HUES64 (cell line): ENCODE measurements around the gene DCDC2.
A peak's percentile ranks its signal among the peaks of the same experiment; 100 is the strongest.
"Not testable (repeated sequence)": the region's sequence is repeated elsewhere in the genome, so short reads cannot be mapped to it uniquely, and the experiment has no call there.

ENCODE experiments used
- H3K27ac ChIP-seq: 2 replicates; pipeline ENCODE4 v1.7.0; 2013; ENCODE audit warnings: low read depth, low read length, inconsistent platforms
- H3K27me3 ChIP-seq: 2 replicates; pipeline ENCODE4 v1.6.1; 2013; ENCODE audit warnings: mild to moderate bottlenecking, low read length; ENCODE audit not compliant: insufficient read depth
- H3K36me3 ChIP-seq: 2 replicates; pipeline ENCODE4 v1.6.1; 2013; ENCODE audit warnings: mild to moderate bottlenecking, low read length; ENCODE audit not compliant: insufficient read depth
- H3K4me1 ChIP-seq: 2 replicates; pipeline ENCODE4 v1.6.1; 2013; ENCODE audit warnings: mild to moderate bottlenecking, low read length, moderate library complexity; ENCODE audit not compliant: insufficient read depth
- H3K4me3 ChIP-seq: 2 replicates; pipeline ENCODE4 v1.5.1; 2013; ENCODE audit warnings: mild to moderate bottlenecking, low read length, moderate library complexity
- H3K9ac ChIP-seq: 2 replicates; pipeline ENCODE4 v1.6.1; 2013; ENCODE audit warnings: mild to moderate bottlenecking, low read depth, low read length
- H3K9me3 ChIP-seq: 2 replicates; pipeline ENCODE4 v1.6.1; 2013; ENCODE audit warnings: low read depth, low read length; ENCODE audit not compliant: insufficient read depth
- WGBS: fragments of 150-250, 120-280 bp; methylation state at CpG from one replicate; pipeline ENCODE4 v1.1.7; 2013; ENCODE audit warnings: missing lambda C conversion rate; 5-methylcytosine and 5-hydroxymethylcytosine counted together

Gene DCDC2

GRCh38 chr6:24322924-24323323, 34.9 kb downstream of the DCDC2 start:
- Histone ChIP-seq H3K27me3 (peaks cover 13% of the 10 kb centered on the region; the same call in 1 of the 2 replicates), H3K4me1 (peaks cover 34% of the 10 kb centered on the region), H3K9me3 (no peaks in the 10 kb centered on the region), H3K36me3 (no peaks in the 10 kb centered on the region), H3K27ac (no peak overlapping the region), H3K9ac (no peak overlapping the region), H3K4me3 (no peak overlapping the region)
- 94% methylated on average over 3 of the region's 3 CpGs for WGBS

GRCh38 chr6:24322446-24322845, 35.4 kb downstream of the DCDC2 start:
- 71% methylated on average over 3 of the region's 3 CpGs for WGBS
- not testable (repeated sequence) for H3K9me3 ChIP-seq, H3K36me3 ChIP-seq, H3K9ac ChIP-seq, H3K4me3 ChIP-seq, H3K27ac ChIP-seq
- peaks cover 13% of the 10 kb centered on the region; the same call in 1 of the 2 replicates for H3K27me3 ChIP-seq
- H3K4me1 ChIP-seq, result peaks cover 34% of the 10 kb centered on the region

- H3K9ac ChIP-seq, result no peak overlapping the region
- H3K9me3 ChIP-seq, result no peaks in the 10 kb centered on the region
- H3K4me1 ChIP-seq, result peaks cover 34% of the 10 kb centered on the region
- WGBS, result 14% methylated on average over 3 of the region's 5 CpGs
- no peak overlapping the region for H3K27ac ChIP-seq
- no peaks in the 10 kb centered on the region for H3K36me3 ChIP-seq
- H3K27me3 ChIP-seq, result peaks cover 13% of the 10 kb centered on the region; the same call in 1 of the 2 replicates
- H3K4me3 ChIP-seq, result no peak overlapping the region
Observed at GRCh38 chr6:24321538-24322162, 36.2 kb downstream of the DCDC2 start.

- WGBS, result 61% methylated on average over 6 of the region's 6 CpGs
- Histone ChIP-seq H3K9ac (peak overlapping the region; percentile 32), H3K9me3 (peaks cover 22% of the 10 kb centered on the region), H3K27me3 (no peaks in the 10 kb centered on the region), H3K36me3 (no peaks in the 10 kb centered on the region), H3K4me3 (peak overlapping the region; percentile 19; the same call in 1 of the 2 replicates), H3K4me1 (peaks cover 16% of the 10 kb centered on the region), H3K27ac (peak overlapping the region; percentile 88)
Observed at GRCh38 chr6:24313251-24314141, 44.4 kb downstream of the DCDC2 start.

GRCh38 chr6:24311775-24312174, 46.1 kb downstream of the DCDC2 start:
- H3K4me3 ChIP-seq, H3K36me3 ChIP-seq, H3K9ac ChIP-seq, H3K27me3 ChIP-seq, H3K27ac ChIP-seq: not testable (repeated sequence)
- peaks cover 22% of the 10 kb centered on the region for H3K9me3 ChIP-seq
- H3K4me1 ChIP-seq, result peaks cover 26% of the 10 kb centered on the region
- WGBS, result 92% methylated on average over 4 of the region's 4 CpGs

GRCh38 chr6:24307881-24308280, 50.0 kb downstream of the DCDC2 start:
- H3K4me1 ChIP-seq, result peaks cover 16% of the 10 kb centered on the region
- H3K4me3 ChIP-seq, result no peak overlapping the region
- WGBS, result 50% methylated on average over 1 of the region's 1 CpG
- H3K36me3 ChIP-seq, result no peaks in the 10 kb centered on the region
- no peaks in the 10 kb centered on the region for H3K27me3 ChIP-seq
- H3K27ac ChIP-seq, result no peak overlapping the region
- H3K9ac ChIP-seq, result no peak overlapping the region
- peaks cover 22% of the 10 kb centered on the region for H3K9me3 ChIP-seq

GRCh38 chr6:24306936-24307335, 50.9 kb downstream of the DCDC2 start:
- H3K9me3 ChIP-seq, result peaks cover 16% of the 10 kb centered on the region
- no peak overlapping the region for H3K9ac ChIP-seq
- WGBS, result no CpG with 5 or more reads among the region's 1 CpG
- no peaks in the 10 kb centered on the region for H3K36me3 ChIP-seq
- H3K27ac ChIP-seq, result no peak overlapping the region
- H3K4me1 ChIP-seq, result peaks cover 14% of the 10 kb centered on the region
- H3K27me3 ChIP-seq, result no peaks in the 10 kb centered on the region
- no peak overlapping the region for H3K4me3 ChIP-seq

- Histone ChIP-seq H3K9me3 (peaks cover 7% of the 10 kb centered on the region), H3K9ac (no peak overlapping the region), H3K27me3 (no peaks in the 10 kb centered on the region), H3K27ac (no peak overlapping the region), H3K4me1 (peaks cover 19% of the 10 kb centered on the region), H3K4me3 (no peak overlapping the region), H3K36me3 (no peaks in the 10 kb centered on the region)
- WGBS, result 97% methylated on average over 4 of the region's 4 CpGs
Observed at GRCh38 chr6:24306038-24306437, 51.8 kb downstream of the DCDC2 start.

GRCh38 chr6:24296944-24297343, 60.9 kb downstream of the DCDC2 start:
- peaks cover 5% of the 10 kb centered on the region; the same call in 1 of the 2 replicates for H3K9me3 ChIP-seq
- H3K27me3 ChIP-seq, result no peaks in the 10 kb centered on the region
- no peak overlapping the region for H3K9ac ChIP-seq
- no peak overlapping the region for H3K27ac ChIP-seq
- H3K36me3 ChIP-seq, result no peaks in the 10 kb centered on the region
- 93% methylated on average over 1 of the region's 1 CpG for WGBS
- no peak overlapping the region for H3K4me3 ChIP-seq
- peaks cover 5% of the 10 kb centered on the region; the same call in 1 of the 2 replicates for H3K4me1 ChIP-seq

GRCh38 chr6:24293852-24294251, 64.0 kb downstream of the DCDC2 start:
- 90% methylated on average over 2 of the region's 2 CpGs for WGBS
- not testable (repeated sequence) for H3K36me3 ChIP-seq, H3K27ac ChIP-seq, H3K9ac ChIP-seq, H3K4me3 ChIP-seq, H3K9me3 ChIP-seq, H3K27me3 ChIP-seq, H3K4me1 ChIP-seq

GRCh38 chr6:24287239-24287638, 70.6 kb downstream of the DCDC2 start:
- Histone ChIP-seq H3K9ac (no peak overlapping the region), H3K27me3 (no peaks in the 10 kb centered on the region), H3K36me3 (no peaks in the 10 kb centered on the region), H3K4me1 (peaks cover 4% of the 10 kb centered on the region; the same call in 1 of the 2 replicates), H3K4me3 (no peak overlapping the region), H3K27ac (no peak overlapping the region), H3K9me3 (no peaks in the 10 kb centered on the region)
- 94% methylated on average over 5 of the region's 5 CpGs for WGBS
